H9 (cell line): ENCODE measurements around the gene NECAB3. TPM values are rescaled to one million over a fixed set of nuclear protein-coding genes. Genes with fewer than 3 reads are reported as not detected.

Source experiments
- DNase-seq: peaks from one replicate; pipeline ENCODE4 v3.0.0-alpha.2; 2017
- H2AFZ ChIP-seq: one replicate; pipeline ENCODE4 v1.6.1; 2013; ENCODE audit warnings: mild to moderate bottlenecking, low read length, control low read depth, moderate library complexity
- H2AK5ac ChIP-seq: 2 replicates; pipeline ENCODE4 v1.6.1; 2013; ENCODE audit warnings: low read length, control low read depth, mixed read lengths; ENCODE audit not compliant: insufficient read length
- H2BK120ac ChIP-seq: one replicate; pipeline ENCODE4 v1.6.1; 2013; ENCODE audit warnings: low read depth, mild to moderate bottlenecking, low read length, control low read depth, inconsistent platforms; ENCODE audit not compliant: poor library complexity, severe bottlenecking
- H2BK12ac ChIP-seq: 2 replicates; pipeline ENCODE4 v1.6.1; 2013; ENCODE audit warnings: low read length, control low read depth, mixed read lengths, low read depth; ENCODE audit not compliant: insufficient read length
- H2BK15ac ChIP-seq: 2 replicates; pipeline ENCODE4 v1.6.1; 2013; ENCODE audit warnings: low read depth, low read length, control low read depth
- H2BK20ac ChIP-seq: one replicate; pipeline ENCODE4 v1.6.1; 2013; ENCODE audit warnings: low read depth, mild to moderate bottlenecking, low read length, control low read depth, inconsistent platforms; ENCODE audit not compliant: poor library complexity, severe bottlenecking
- H2BK5ac ChIP-seq: 2 replicates; pipeline ENCODE4 v1.6.1; 2013; ENCODE audit warnings: low read length, control low read depth, mixed read lengths; ENCODE audit not compliant: insufficient read length
- H3K14ac ChIP-seq: 2 replicates; pipeline ENCODE4 v1.6.1; 2013; ENCODE audit warnings: low read length, control low read depth; ENCODE audit not compliant: insufficient read depth
- H3K18ac ChIP-seq: 2 replicates; pipeline ENCODE4 v1.6.1; 2013; ENCODE audit warnings: low read depth, mild to moderate bottlenecking, mixed read lengths, low read length, control low read depth; ENCODE audit not compliant: insufficient read length
- H3K23ac ChIP-seq: 2 replicates; pipeline ENCODE4 v1.6.1; 2013; ENCODE audit warnings: low read length, control low read depth, mixed read lengths, low read depth; ENCODE audit not compliant: insufficient read length
- H3K23me2 ChIP-seq: 2 replicates; pipeline ENCODE4 v1.6.1; 2013; ENCODE audit warnings: low read depth, mild to moderate bottlenecking, mixed read lengths, low read length, control low read depth; ENCODE audit not compliant: insufficient read length, poor library complexity, severe bottlenecking
- H3K27ac ChIP-seq: 2 replicates; pipeline ENCODE4 v1.5.1; 2013; ENCODE audit warnings: low read length, control low read depth, mixed read lengths, low read depth; ENCODE audit not compliant: insufficient read length
- H3K27me3 ChIP-seq: 2 replicates; pipeline ENCODE4 v1.6.1; 2013; ENCODE audit warnings: low read length, control low read depth, inconsistent platforms; ENCODE audit not compliant: insufficient read depth
- H3K4ac ChIP-seq: 2 replicates; pipeline ENCODE4 v1.6.1; 2013; ENCODE audit warnings: low read depth, mild to moderate bottlenecking, control low read depth, inconsistent platforms, low read length, moderate library complexity
- H3K4me1 ChIP-seq: 2 replicates; pipeline ENCODE4 v1.6.1; 2013; ENCODE audit warnings: low read length, control low read depth, inconsistent platforms; ENCODE audit not compliant: insufficient read depth
- H3K4me2 ChIP-seq: 2 replicates; pipeline ENCODE4 v1.6.1; 2013; ENCODE audit warnings: low read length, control low read depth, mixed read lengths; ENCODE audit not compliant: insufficient read length, insufficient read depth
- H3K56ac ChIP-seq: 2 replicates; pipeline ENCODE4 v1.6.1; 2013; ENCODE audit warnings: low read depth, mild to moderate bottlenecking, mixed read lengths, low read length, control low read depth; ENCODE audit not compliant: insufficient read length
- H3K79me1 ChIP-seq: 2 replicates; pipeline ENCODE4 v1.6.1; 2013; ENCODE audit warnings: low read depth, mild to moderate bottlenecking, moderate library complexity, low read length, control low read depth, inconsistent platforms; ENCODE audit not compliant: insufficient read depth, poor library complexity, severe bottlenecking
- H3K79me2 ChIP-seq: 2 replicates; pipeline ENCODE4 v1.6.1; 2013; ENCODE audit warnings: low read length, control low read depth, inconsistent platforms; ENCODE audit not compliant: insufficient read depth
- H3K9ac ChIP-seq: 2 replicates; pipeline ENCODE4 v1.6.1; 2013; ENCODE audit warnings: low read length, control low read depth, mixed read lengths; ENCODE audit not compliant: insufficient read length; ENCODE audit errors: extremely low read depth
- H3K9me3 ChIP-seq: one replicate; pipeline ENCODE4 v1.6.1; 2013; ENCODE audit warnings: low read depth, low read length, inconsistent platforms; ENCODE audit not compliant: control insufficient read depth
- H3T11ph ChIP-seq: one replicate; pipeline ENCODE4 v1.6.1; 2013; ENCODE audit warnings: mild to moderate bottlenecking, low read length, control low read depth, inconsistent platforms
- H4K20me1 ChIP-seq: one replicate; pipeline ENCODE4 v1.6.1; 2013; ENCODE audit not compliant: control insufficient read depth, insufficient read length, insufficient read depth
- H4K5ac ChIP-seq: 2 replicates; pipeline ENCODE4 v1.6.1; 2013; ENCODE audit warnings: low read depth, mild to moderate bottlenecking, mixed read lengths, low read length, control low read depth; ENCODE audit not compliant: insufficient read length
- H4K8ac ChIP-seq: replicated peaks from 2 replicates; pipeline ENCODE4 v1.6.1; 2013; ENCODE audit warnings: low read length, control low read depth, mixed read lengths, low read depth; ENCODE audit not compliant: insufficient read length
- H4K91ac ChIP-seq: 2 replicates; pipeline ENCODE4 v1.6.1; 2013; ENCODE audit warnings: low read depth, mild to moderate bottlenecking, moderate library complexity, mixed read lengths, low read length, control low read depth; ENCODE audit not compliant: insufficient read length
- H3K27ac Mint-ChIP-seq, 3 experiments: 2 replicates in 2 of 3; 3 replicates in 1 of 3; pipeline ENCODE4 v1.8.0; 2020 to 2021; ENCODE audit warnings: mixed read lengths in 3 of 3, mild to moderate bottlenecking in 1 of 3, moderate library complexity in 1 of 3
- H3K27me3 Mint-ChIP-seq: 2 replicates; pipeline ENCODE4 v1.8.0; 2021; ENCODE audit warnings: low read depth, mild to moderate bottlenecking, moderate library complexity, mixed read lengths
- H3K36me3 Mint-ChIP-seq, 3 experiments: 2 replicates in 2 of 3; 3 replicates in 1 of 3; pipeline ENCODE4 v1.8.0; 2020 to 2021; ENCODE audit warnings: low read depth in 3 of 3, mixed read lengths in 3 of 3; ENCODE audit not compliant: insufficient read depth in 1 of 3
- H3K4me1 Mint-ChIP-seq, 2 experiments: 2 replicates each; pipeline ENCODE4 v1.8.0; 2020; ENCODE audit warnings: mixed read lengths in 2 of 2
- H3K4me3 Mint-ChIP-seq, 2 experiments: 2 replicates in 1 of 2; 3 replicates in 1 of 2; pipeline ENCODE4 v1.8.0; 2020 to 2021; ENCODE audit warnings: mild to moderate bottlenecking in 2 of 2, mixed read lengths in 2 of 2, moderate library complexity in 1 of 2
- H3K9me3 Mint-ChIP-seq, 2 experiments: 2 replicates in 1 of 2; 3 replicates in 1 of 2; pipeline ENCODE4 v1.8.0; 2020; ENCODE audit warnings: mild to moderate bottlenecking in 2 of 2, mixed read lengths in 2 of 2, moderate library complexity in 1 of 2
- CTCF ChIP-seq: fragments of 200-600 bp; sonication (generic); conservative IDR thresholded peaks from 3 replicates; pipeline ENCODE4 v1.8.0; 2021; ENCODE audit warnings: antibody characterized with exemption, mild to moderate bottlenecking
- WGBS: extraction: QIAGEN DNeasy Blood & Tissue Kit; methylation state at CpG from one replicate; pipeline ENCODE4 v1.1.7; 2013; ENCODE audit warnings: missing lambda C conversion rate, low lambda C conversion rate, mixed read lengths; ENCODE audit not compliant: insufficient read length; ENCODE audit errors: extremely low coverage; 5-methylcytosine and 5-hydroxymethylcytosine counted together
- total RNA-seq: library from RNA; stranded (reverse); gene quantifications from 2 replicates; pipeline ENCODE4 v1.2.1, GENCODE V29; 2021

NECAB3 gene
- total RNA-seq, 1 experiment from 2014 or later, result 57.7 TPM

GRCh38 chr20:33693289-33693688 lies 19.1 kb upstream of the NECAB3 start:
- Histone ChIP-seq H3T11ph (no peak overlapping the region), H3K4ac (no peak overlapping the region), H2AFZ (no peak overlapping the region), H4K5ac (no peak overlapping the region), H2BK12ac (no peak overlapping the region), H3K4me2 (no peak overlapping the region), H4K91ac (no peak overlapping the region), H3K79me2 (no peaks in the 10 kb centered on the region), H2BK120ac (no peak overlapping the region), H3K9me3 (no peaks in the 10 kb centered on the region), H3K79me1 (no peaks in the 10 kb centered on the region), H4K8ac (no peak overlapping the region), H3K4me1 (no peaks in the 10 kb centered on the region), H2BK5ac (no peak overlapping the region), H4K20me1 (no peaks in the 10 kb centered on the region), H3K23me2 (no peaks in the 10 kb centered on the region), H2BK15ac (no peak overlapping the region), H2BK20ac (no peak overlapping the region), H2AK5ac (no peak overlapping the region), H3K27ac (no peak overlapping the region), H3K18ac (no peak overlapping the region), H3K14ac (no peak overlapping the region), H3K9ac (no peak overlapping the region), H3K56ac (no peak overlapping the region), H3K23ac (no peak overlapping the region), H3K27me3 (no peaks in the 10 kb centered on the region)
- Mint-ChIP-seq H3K27ac (peak overlapping the region in 1 of 3 experiments; percentile 74; a peak in 1 of 7 replicates), H3K4me1 (peaks cover 24 to 25% of the 10 kb centered on the region in 2 experiments), H3K9me3 (peaks cover 3 to 8% of the 10 kb centered on the region in 2 experiments), H3K4me3 (no peak overlapping the region), H3K27me3 (peaks cover 51% of the 10 kb centered on the region), H3K36me3 (peaks cover 2 to 4% (median 2%) of the 10 kb centered on the region in 3 experiments; a peak in 5 of 7 replicates)
- TF ChIP-seq CTCF, result no peak
- WGBS, result no CpG with 5 or more reads among the region's 5 CpGs
- no peak for DNase-seq
